ENCODE measurements around the gene GNB1.

DNA sequence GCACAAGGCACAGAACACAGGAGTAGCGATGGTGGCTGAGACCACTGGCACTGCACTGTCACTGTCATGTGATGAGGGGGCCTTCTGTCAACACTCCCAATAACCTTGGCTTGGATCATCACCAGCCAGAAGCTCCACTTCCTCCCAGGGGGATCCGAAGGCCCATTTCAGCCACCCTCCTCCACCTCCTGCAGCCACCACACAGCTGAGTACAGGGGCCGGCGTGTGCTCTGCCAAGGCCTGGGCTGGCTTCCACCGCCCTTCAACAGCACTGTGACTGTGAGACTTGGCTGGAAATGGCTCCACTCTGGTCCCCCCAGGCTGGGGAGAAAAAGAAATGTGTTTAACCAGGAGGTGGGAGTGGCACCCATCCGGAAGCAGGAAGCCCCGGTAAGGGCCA, 102.8 kb downstream of the GNB1 start:
- TF ChIP-seq POLR2A (IDR thresholded peaks at IDR 0.05): no peak
- no peak for TF ChIP-seq POLR2AphosphoS5 (IDR thresholded peaks at IDR 0.05; ENCODE audit: insufficient read depth in 1 of 2, low read depth in 1 of 2)
- TF ChIP-seq, protein P1, sequence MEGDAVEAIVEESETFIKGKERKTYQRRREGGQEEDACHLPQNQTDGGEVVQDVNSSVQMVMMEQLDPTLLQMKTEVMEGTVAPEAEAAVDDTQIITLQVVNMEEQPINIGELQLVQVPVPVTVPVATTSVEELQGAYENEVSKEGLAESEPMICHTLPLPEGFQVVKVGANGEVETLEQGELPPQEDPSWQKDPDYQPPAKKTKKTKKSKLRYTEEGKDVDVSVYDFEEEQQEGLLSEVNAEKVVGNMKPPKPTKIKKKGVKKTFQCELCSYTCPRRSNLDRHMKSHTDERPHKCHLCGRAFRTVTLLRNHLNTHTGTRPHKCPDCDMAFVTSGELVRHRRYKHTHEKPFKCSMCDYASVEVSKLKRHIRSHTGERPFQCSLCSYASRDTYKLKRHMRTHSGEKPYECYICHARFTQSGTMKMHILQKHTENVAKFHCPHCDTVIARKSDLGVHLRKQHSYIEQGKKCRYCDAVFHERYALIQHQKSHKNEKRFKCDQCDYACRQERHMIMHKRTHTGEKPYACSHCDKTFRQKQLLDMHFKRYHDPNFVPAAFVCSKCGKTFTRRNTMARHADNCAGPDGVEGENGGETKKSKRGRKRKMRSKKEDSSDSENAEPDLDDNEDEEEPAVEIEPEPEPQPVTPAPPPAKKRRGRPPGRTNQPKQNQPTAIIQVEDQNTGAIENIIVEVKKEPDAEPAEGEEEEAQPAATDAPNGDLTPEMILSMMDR (IDR thresholded peaks at IDR 0.05): no peak

All from vagina (tissue), 2 donors.